PC-3 (cell line): ENCODE measurements around the gene PM20D1. TPM values are rescaled to one million over a fixed set of nuclear protein-coding genes. Genes with fewer than 3 reads are reported as not detected.

Source experiments
- ATAC-seq: fragments of 200-7000 bp; cut with Tn5 transposase; 2 replicates; pipeline ENCODE4 v1.9.1; 2020; ENCODE audit warnings: mild to moderate bottlenecking, moderate library complexity
- BruUV-seq: library from RNA; stranded (reverse); fragments of 400-500 nt; replicated peaks from 2 replicates; lab custom pipeline; 2021; lab: Mats Ljungman, UMichigan
- CTCF ChIA-PET: fragments of 300-600 bp; sonication (Branson Sonifier 250); formaldehyde crosslinking; loops from one replicate; lab custom pipeline; 2022; ENCODE audit warnings: antibody characterized with exemption; lab: Charles Lee
- POLR2A ChIA-PET: fragments of 300-600 bp; sonication (Branson Sonifier 250); formaldehyde crosslinking; loops from one replicate; lab custom pipeline; 2022; ENCODE audit warnings: antibody characterized with exemption; ENCODE audit not compliant: unreplicated experiment; lab: Charles Lee
- DNase-seq: peaks from one replicate; pipeline ENCODE4 v3.0.0-alpha.2; 2015
- H2AFZ ChIP-seq: fragments of 300-600 bp; sonication (generic); 2 replicates; pipeline ENCODE4 v1.6.0; 2016; ENCODE audit warnings: antibody characterized with exemption, low read length
- H3F3A ChIP-seq: fragments of 300-600 bp; sonication (generic); one replicate; pipeline ENCODE4 v1.6.0; 2017; ENCODE audit warnings: antibody characterized with exemption, low read length, control low read depth, mild to moderate bottlenecking; ENCODE audit not compliant: unreplicated experiment
- H3K27ac ChIP-seq: fragments of 300-600 bp; sonication (generic); 2 replicates; pipeline ENCODE4 v1.5.1; 2016; ENCODE audit warnings: mild to moderate bottlenecking, low read length
- H3K27me3 ChIP-seq: fragments of 300-600 bp; sonication (generic); 2 replicates; pipeline ENCODE4 v1.6.1; 2016; ENCODE audit warnings: low read length, mixed read lengths
- H3K36me3 ChIP-seq: fragments of 300-600 bp; sonication (generic); 2 replicates; pipeline ENCODE4 v1.6.1; 2016; ENCODE audit warnings: low read depth, mixed run types, low read length, mixed read lengths
- H3K4me1 ChIP-seq: fragments of 300-600 bp; sonication (generic); 2 replicates; pipeline ENCODE4 v1.5.1; 2016; ENCODE audit warnings: low read length; ENCODE audit not compliant: insufficient read depth
- H3K4me2 ChIP-seq: fragments of 300-600 bp; sonication (generic); 2 replicates; pipeline ENCODE4 v1.6.0; 2016; ENCODE audit warnings: low read length
- H3K4me3 ChIP-seq: fragments of 300-600 bp; sonication (generic); 2 replicates; pipeline ENCODE4 v1.5.1; 2016; ENCODE audit warnings: mild to moderate bottlenecking, low read length, mixed read lengths
- H3K79me2 ChIP-seq: fragments of 300-600 bp; sonication (generic); 2 replicates; pipeline ENCODE4 v1.6.1; 2017; ENCODE audit warnings: low read length, mixed read lengths
- H3K9ac ChIP-seq: fragments of 300-600 bp; sonication (generic); 2 replicates; pipeline ENCODE4 v1.6.0; 2016; ENCODE audit warnings: mild to moderate bottlenecking, low read length
- H3K9me2 ChIP-seq: fragments of 300-600 bp; sonication (generic); replicated peaks from 2 replicates; pipeline ENCODE4 v1.6.1; 2016; ENCODE audit warnings: mixed run types, low read length, mixed read lengths
- H3K9me3 ChIP-seq: fragments of 300-600 bp; sonication (generic); 2 replicates; pipeline ENCODE4 v1.6.1; 2016; ENCODE audit warnings: low read length, mixed read lengths
- H4K20me1 ChIP-seq: fragments of 300-600 bp; sonication (generic); 2 replicates; pipeline ENCODE4 v1.6.1; 2016; ENCODE audit warnings: low read length, mixed read lengths
- EZH2 ChIP-seq: fragments of 300-600 bp; sonication (generic); IDR thresholded peaks from one replicate; pipeline ENCODE4 v1.6.1; 2017; ENCODE audit warnings: antibody characterized with exemption, mild to moderate bottlenecking, low read length; ENCODE audit not compliant: unreplicated experiment
- EZH2phosphoT487 ChIP-seq: fragments of 300-600 bp; sonication (generic); IDR thresholded peaks from 2 replicates; pipeline ENCODE4 v1.6.1; 2018; ENCODE audit warnings: mild to moderate bottlenecking, antibody characterized with exemption, low read length, borderline replicate concordance
- intact Hi-C: fragments of 100-400 bp; cut with micrococcal nuclease; formaldehyde crosslinking; loops from 2 replicates; pipeline ENCODE4 v1.9.0; 2023
- total RNA-seq: library from RNA; depleted of rRNA; stranded (reverse); fragments of >200 nt; gene quantifications from 2 replicates; pipeline ENCODE4 v1.2.3, GENCODE V29; 2014
- TF ChIP-seq, protein P1 (sequence below): fragments of 300-600 bp; sonication (generic); conservative IDR thresholded peaks from 2 replicates; pipeline ENCODE4 v1.5.1; 2017; ENCODE audit warnings: antibody characterized with exemption, low read depth, mild to moderate bottlenecking, low read length

Gene PM20D1
- total RNA-seq, 1 experiment from 2014 or later, result not detected

GRCh38 chr1:205798577-205798976, 51.4 kb downstream of the PM20D1 start:
- Histone ChIP-seq H3K27ac (no peak overlapping the region), H3K4me2 (no peak overlapping the region), H3K4me3 (no peak overlapping the region), H4K20me1 (no peaks in the 10 kb centered on the region), H3K4me1 (no peaks in the 10 kb centered on the region), H3K36me3 (peaks cover 12% of the 10 kb centered on the region), H3K79me2 (no peaks in the 10 kb centered on the region), H3K9me2 (no peaks in the 10 kb centered on the region), H3K27me3 (no peaks in the 10 kb centered on the region), H3K9ac (no peak overlapping the region), H3K9me3 (no peaks in the 10 kb centered on the region), H2AFZ (no peak overlapping the region), H3F3A (no peaks in the 10 kb centered on the region)
- TF ChIP-seq, protein P1, sequence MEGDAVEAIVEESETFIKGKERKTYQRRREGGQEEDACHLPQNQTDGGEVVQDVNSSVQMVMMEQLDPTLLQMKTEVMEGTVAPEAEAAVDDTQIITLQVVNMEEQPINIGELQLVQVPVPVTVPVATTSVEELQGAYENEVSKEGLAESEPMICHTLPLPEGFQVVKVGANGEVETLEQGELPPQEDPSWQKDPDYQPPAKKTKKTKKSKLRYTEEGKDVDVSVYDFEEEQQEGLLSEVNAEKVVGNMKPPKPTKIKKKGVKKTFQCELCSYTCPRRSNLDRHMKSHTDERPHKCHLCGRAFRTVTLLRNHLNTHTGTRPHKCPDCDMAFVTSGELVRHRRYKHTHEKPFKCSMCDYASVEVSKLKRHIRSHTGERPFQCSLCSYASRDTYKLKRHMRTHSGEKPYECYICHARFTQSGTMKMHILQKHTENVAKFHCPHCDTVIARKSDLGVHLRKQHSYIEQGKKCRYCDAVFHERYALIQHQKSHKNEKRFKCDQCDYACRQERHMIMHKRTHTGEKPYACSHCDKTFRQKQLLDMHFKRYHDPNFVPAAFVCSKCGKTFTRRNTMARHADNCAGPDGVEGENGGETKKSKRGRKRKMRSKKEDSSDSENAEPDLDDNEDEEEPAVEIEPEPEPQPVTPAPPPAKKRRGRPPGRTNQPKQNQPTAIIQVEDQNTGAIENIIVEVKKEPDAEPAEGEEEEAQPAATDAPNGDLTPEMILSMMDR, result no peak
- TF ChIP-seq EZH2phosphoT487 (no peak), EZH2 (no peak)
- ChIA-PET POLR2A (no interaction called here), CTCF (no interaction called here)
- ATAC-seq, result no peak
- intact Hi-C loops, result no loop called here
- peak; percentile 47 for DNase-seq
- BruUV-seq, result no TSS peak

DNA sequence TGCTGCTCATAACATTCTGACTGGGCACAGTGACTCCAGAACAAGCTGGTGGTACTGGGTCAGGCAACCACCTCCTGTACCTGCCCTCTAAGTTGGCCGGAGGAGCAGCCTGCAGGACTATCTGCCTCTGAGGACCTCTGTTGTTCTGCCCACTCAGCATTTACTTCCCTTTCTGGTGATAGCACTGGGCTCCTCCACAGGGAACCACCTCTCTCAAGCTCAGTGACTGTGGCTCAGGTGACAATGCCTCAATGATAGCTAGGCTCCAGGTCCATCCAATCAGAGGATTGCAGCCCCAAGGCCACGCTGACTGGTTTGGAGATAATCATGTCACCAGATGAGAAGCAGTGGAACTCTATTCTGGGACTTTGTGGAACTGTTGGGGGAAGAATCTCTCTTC, 52.8 kb downstream of the PM20D1 start:
- Histone ChIP-seq H3K4me1 (no peaks in the 10 kb centered on the region), H3F3A (no peaks in the 10 kb centered on the region), H3K9me3 (no peaks in the 10 kb centered on the region), H3K27me3 (no peaks in the 10 kb centered on the region), H3K9ac (no peak overlapping the region), H3K27ac (no peak overlapping the region), H3K9me2 (no peaks in the 10 kb centered on the region), H3K4me3 (no peak overlapping the region), H4K20me1 (no peaks in the 10 kb centered on the region), H3K36me3 (peaks cover 12% of the 10 kb centered on the region), H3K79me2 (no peaks in the 10 kb centered on the region), H3K4me2 (no peak overlapping the region), H2AFZ (no peak overlapping the region)
- no peak for ATAC-seq
- POLR2A ChIA-PET, result no interaction called here
- BruUV-seq, result no TSS peak
- intact Hi-C loops, result no loop called here
- CTCF ChIA-PET, result no interaction called here
- DNase-seq, result no peak
- TF ChIP-seq EZH2phosphoT487, result no peak
- TF ChIP-seq, protein P1, result no peak
- TF ChIP-seq EZH2, result no peak

DNA sequence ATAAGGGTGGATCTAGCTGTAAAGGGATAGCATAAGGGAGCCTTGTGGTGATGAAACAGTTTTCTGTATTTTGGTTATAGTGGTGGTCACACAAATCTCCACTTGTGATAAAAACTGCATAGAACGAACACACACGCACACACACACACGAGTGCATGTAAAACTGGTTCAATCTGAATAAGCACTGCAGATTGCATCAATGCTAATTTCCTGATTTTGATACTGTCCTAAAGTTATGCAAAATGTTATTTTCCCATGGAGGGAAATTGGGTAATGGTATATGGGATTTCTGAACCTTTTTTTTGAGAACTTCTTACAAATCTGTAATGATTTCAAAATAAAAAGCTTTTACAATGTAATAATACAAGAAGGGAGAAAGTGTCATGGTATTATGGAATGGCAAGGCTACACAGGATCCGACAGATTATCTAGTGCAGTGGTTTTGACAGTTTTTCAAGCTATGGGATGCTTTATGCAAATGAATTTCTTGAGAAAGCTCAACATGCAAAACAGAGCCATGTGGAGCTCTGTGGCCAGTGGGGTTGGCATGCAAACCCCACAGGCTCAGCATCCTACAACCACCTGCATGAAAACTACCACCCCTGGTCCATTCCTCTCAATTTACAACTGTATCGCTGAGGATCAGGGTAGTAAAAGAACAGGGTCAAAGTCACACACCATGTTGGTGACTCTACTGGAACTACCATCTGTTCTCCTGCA, 55.8 kb downstream of the PM20D1 start:
- H3K9me2 ChIP-seq, result no peaks in the 10 kb centered on the region
- H3F3A ChIP-seq, result no peaks in the 10 kb centered on the region
- no peak overlapping the region for H3K27ac ChIP-seq
- H3K36me3 ChIP-seq, result peaks cover 17% of the 10 kb centered on the region
- no peak overlapping the region for H3K4me2 ChIP-seq
- DNase-seq (no peak), ATAC-seq (no peak)
- intact Hi-C loops, result no loop called here
- no peak overlapping the region for H3K4me3 ChIP-seq
- no peaks in the 10 kb centered on the region for H4K20me1 ChIP-seq
- POLR2A ChIA-PET, result no interaction called here
- TF ChIP-seq EZH2, result no peak
- no peak for TF ChIP-seq EZH2phosphoT487
- TF ChIP-seq, protein P1, result no peak
- H2AFZ ChIP-seq, result no peak overlapping the region
- H3K9ac ChIP-seq, result no peak overlapping the region
- H3K27me3 ChIP-seq, result no peaks in the 10 kb centered on the region
- BruUV-seq, result no TSS peak
- no peaks in the 10 kb centered on the region for H3K79me2 ChIP-seq
- H3K4me1 ChIP-seq, result no peaks in the 10 kb centered on the region
- CTCF ChIA-PET, result interaction anchor here (3.1 kb wide), 1 partner anchor 183 kb away, joined by 48 read pairs; no protein-coding TSS in a partner anchor
- no peaks in the 10 kb centered on the region for H3K9me3 ChIP-seq
